ENCODE results near the gene RBPMS2.
"Not testable (repeated sequence)": the region's sequence is repeated elsewhere in the genome, so short reads cannot be mapped to it uniquely, and the experiment has no call there.

RBPMS2 gene

GRCh38 chr15:64775551-64776401 is at the start of gene RBPMS2:
Gene RBPMS2 (minus strand): TSS chr15:64775589. CDS start chr15:64775319, 270 bp downstream.
- no peak for DNase-seq

- DNase-seq = no peak
Measured at GRCh38 chr15:64824929-64825430, 49.6 kb upstream of the RBPMS2 start.

GRCh38 chr15:64816452-64816851 is 41.1 kb upstream of the RBPMS2 start:
- DNase-seq = no peak

GRCh38 chr15:64814965-64815364 is 39.6 kb upstream of the RBPMS2 start:
- DNase-seq = not testable (repeated sequence)

GRCh38 chr15:64814283-64814682 is 38.9 kb upstream of the RBPMS2 start:
- not testable (repeated sequence) for DNase-seq

GRCh38 chr15:64813075-64813474 is 37.7 kb upstream of the RBPMS2 start:
- no peak for DNase-seq

GRCh38 chr15:64810497-64811326 is 35.3 kb upstream of the RBPMS2 start:
- DNase-seq = no peak

GRCh38 chr15:64809649-64810496 is 34.5 kb upstream of the RBPMS2 start:
- DNase-seq = no peak

GRCh38 chr15:64808785-64809453 is 33.5 kb upstream of the RBPMS2 start:
- DNase-seq = no peak

GRCh38 chr15:64807751-64808222 is 32.4 kb upstream of the RBPMS2 start:
- no peak for DNase-seq

GRCh38 chr15:64807051-64807749 is 31.8 kb upstream of the RBPMS2 start:
- no peak for DNase-seq

GRCh38 chr15:64806509-64806908 is 31.1 kb upstream of the RBPMS2 start:
- no peak for DNase-seq

- DNase-seq = no peak
Measured at GRCh38 chr15:64804619-64805018, 29.2 kb upstream of the RBPMS2 start.

GRCh38 chr15:64803526-64803925 is 28.1 kb upstream of the RBPMS2 start:
- no peak for DNase-seq

GRCh38 chr15:64800476-64800875 is 25.1 kb upstream of the RBPMS2 start:
- no peak for DNase-seq

GRCh38 chr15:64798905-64799304 is 23.5 kb upstream of the RBPMS2 start:
- not testable (repeated sequence) for DNase-seq

- DNase-seq = not testable (repeated sequence)
Measured at GRCh38 chr15:64795921-64796320, 20.5 kb upstream of the RBPMS2 start.

GRCh38 chr15:64795299-64795698 is 19.9 kb upstream of the RBPMS2 start:
- not testable (repeated sequence) for DNase-seq

GRCh38 chr15:64792282-64792681 is 16.9 kb upstream of the RBPMS2 start:
- no peak for DNase-seq

GRCh38 chr15:64791401-64791800 is 16.0 kb upstream of the RBPMS2 start:
- no peak for DNase-seq

GRCh38 chr15:64783796-64784195 is 8.4 kb upstream of the RBPMS2 start:
- no peak for DNase-seq

All from DMS79 (cell line).